SK-N-SH treated with all-trans-retinoic acid at 6 μM for 48 hours (cell line): Measurements from ENCODE around the gene ARID3B.
"Not testable (repeated sequence)": the region's sequence is repeated elsewhere in the genome, so short reads cannot be mapped to it uniquely, and the experiment has no call there.

Experiments used
- CREB5 ChIP-seq: fragments of 250-450 bp; sonication (Bioruptor Pico); IDR thresholded peaks from 2 replicates; pipeline ENCODE4 v1.5.1; 2020; ENCODE audit warnings: low read depth, mild to moderate bottlenecking, moderate library complexity
- CSDC2 ChIP-seq: fragments of 250-450 bp; sonication (Bioruptor Pico); IDR thresholded peaks from 2 replicates; pipeline ENCODE4 v1.5.0; 2020; ENCODE audit warnings: mild to moderate bottlenecking, moderate library complexity
- CSRNP3 ChIP-seq: fragments of 250-450 bp; sonication (Bioruptor Pico); IDR thresholded peaks from 2 replicates; pipeline ENCODE4 v1.5.1; 2021; ENCODE audit warnings: mild to moderate bottlenecking, moderate library complexity
- ESRRG ChIP-seq: fragments of 250-450 bp; sonication (Bioruptor Pico); IDR thresholded peaks from 2 replicates; pipeline ENCODE4 v1.6.1; 2021; ENCODE audit warnings: mild to moderate bottlenecking
- OSR1 ChIP-seq: fragments of 250-450 bp; sonication (Bioruptor Pico); IDR thresholded peaks from 2 replicates; pipeline ENCODE4 v1.8.0; 2022; ENCODE audit warnings: moderate library complexity, mild to moderate bottlenecking, inconsistent platforms
- PATZ1 ChIP-seq: fragments of 250-450 bp; sonication (Bioruptor Pico); IDR thresholded peaks from 2 replicates; pipeline ENCODE4 v1.8.0; 2020; ENCODE audit warnings: mild to moderate bottlenecking, moderate library complexity, borderline replicate concordance
- POU6F1 ChIP-seq: fragments of 250-450 bp; sonication (Bioruptor Pico); IDR thresholded peaks from 2 replicates; pipeline ENCODE4 v1.8.0; 2021; ENCODE audit warnings: low read depth, mild to moderate bottlenecking, moderate library complexity, borderline replicate concordance
- PPARA ChIP-seq: fragments of 250-450 bp; sonication (Bioruptor Pico); IDR thresholded peaks from 2 replicates; pipeline ENCODE4 v1.5.0; 2020; ENCODE audit warnings: mild to moderate bottlenecking, borderline replicate concordance
- ZFP3 ChIP-seq: fragments of 250-450 bp; sonication (Bioruptor Pico); IDR thresholded peaks from 2 replicates; pipeline ENCODE4 v1.5.0; 2020; ENCODE audit warnings: mild to moderate bottlenecking, moderate library complexity
- ZFP30 ChIP-seq: fragments of 450-650 bp; formaldehyde crosslinking; IDR thresholded peaks from 2 replicates; pipeline ENCODE4 v1.5.0; 2022; ENCODE audit warnings: mild to moderate bottlenecking, moderate library complexity

- TF ChIP-seq ZFP3 (CRISPR knock-in tag); ESRRG (CRISPR knock-in tag); OSR1 (CRISPR knock-in tag); CSDC2 (CRISPR knock-in tag); ZFP30; PPARA; CREB5 (CRISPR knock-in tag); POU6F1 (CRISPR knock-in tag); PATZ1 (CRISPR knock-in tag); CSRNP3 (CRISPR knock-in tag): not testable (repeated sequence)
These were observed 55.7 kb downstream of the ARID3B start for GRCh38 chr15:74596736-74597135.
